GM12864 (cell line): ENCODE measurements around the gene HOXC12.

Source experiments
- DNase-seq: peaks from one replicate; pipeline ENCODE4 v3.0.0-alpha.2; 2011; ENCODE audit warnings: low read depth
- H3K4me3 ChIP-seq: 2 replicates; pipeline ENCODE4 v1.5.1; 2011; ENCODE audit warnings: mild to moderate bottlenecking, low read depth, low read length, control low read depth
- CTCF ChIP-seq: IDR thresholded peaks from 2 replicates; pipeline ENCODE4 v1.5.1; 2011; ENCODE audit warnings: low read depth, mild to moderate bottlenecking, moderate library complexity, low read length, control low read depth, inconsistent platforms; ENCODE audit errors: missing control alignments

The HOXC12 gene

GRCh38 chr12:53954694-53955035, at the start of gene HOXC12:
Gene HOXC12, plus strand, starts transcription at chr12:53954903. Its CDS starts 27 bp downstream, at chr12:53954930.
- H3K4me3 ChIP-seq: no peak within 1 kb of the TSS
- DNase-seq: no peak
- TF ChIP-seq CTCF: no peak

GRCh38 chr12:53907103-53907502, 47.6 kb upstream of the HOXC12 start:
- no peak for TF ChIP-seq CTCF
- no peak overlapping the region for H3K4me3 ChIP-seq
- DNase-seq: no peak

- no peak for DNase-seq
- no peak for TF ChIP-seq CTCF
- no peak overlapping the region for H3K4me3 ChIP-seq
Observed at GRCh38 chr12:53916788-53917655, 37.7 kb upstream of the HOXC12 start.

GRCh38 chr12:53924521-53925405, 29.9 kb upstream of the HOXC12 start:
- no peak for DNase-seq
- no peak for TF ChIP-seq CTCF
- H3K4me3 ChIP-seq: no peak overlapping the region

- TF ChIP-seq CTCF: no peak
- no peak for DNase-seq
Observed at GRCh38 chr12:53927220-53928029, 27.3 kb upstream of the HOXC12 start.

GRCh38 chr12:53928054-53928835, 26.5 kb upstream of the HOXC12 start:
- TF ChIP-seq CTCF: no peak
- DNase-seq: no peak
- no peak overlapping the region for H3K4me3 ChIP-seq

More at GRCh38 chr12:53927220-53928029, 27.3 kb upstream of the HOXC12 start:
- H3K4me3 ChIP-seq: no peak overlapping the region
